ENCODE measurements around the gene E2F3. TPM values are rescaled to one million over a fixed set of nuclear protein-coding genes. Genes with fewer than 3 reads are reported as not detected.

Gene E2F3
- total RNA-seq, 1 experiment from 2014 or later = 35.7 TPM

- H3K23me2 ChIP-seq (ENCODE audit: insufficient read length, low read depth, low read length, poor library complexity, severe bottlenecking) = no peaks in the 10 kb centered on the region
- H2BK5ac ChIP-seq (ENCODE audit: insufficient read length, low read length) = no peak overlapping the region
- no peak for TF ChIP-seq CTCF (conservative IDR thresholded peaks at IDR 0.05)
- H3K4me1 ChIP-seq (ENCODE audit: insufficient read depth, low read length) = 0 out of 2 replicates have a peak, but pooled peaks cover 3% of the 10 kb centered on the region
- H3K9ac ChIP-seq (ENCODE audit: extremely low read depth, insufficient read length, low read length) = no peak overlapping the region
- peaks cover 18 to 40% (median 35%) of the 10 kb centered on the region in 3 experiments for H3K36me3 Mint-ChIP-seq (ENCODE audit: insufficient read depth in 1 of 3, low read depth in 3 of 3)
- DNase-seq = no peak
- H4K20me1 ChIP-seq (ENCODE audit: control insufficient read depth, insufficient read depth, insufficient read length) = no peaks in the 10 kb centered on the region
- peak overlapping the region in 2 of 3 experiments; percentile 3 to 68; a peak in 3 of 7 replicates for H3K27ac Mint-ChIP-seq
- H3T11ph ChIP-seq (ENCODE audit: low read length) = no peak overlapping the region
- no peak overlapping the region for H3K4me2 ChIP-seq (ENCODE audit: insufficient read depth, insufficient read length, low read length)
- H2BK120ac ChIP-seq (ENCODE audit: low read depth, low read length, poor library complexity, severe bottlenecking) = no peak overlapping the region
- no peaks in the 10 kb centered on the region for H3K9me3 ChIP-seq (ENCODE audit: control insufficient read depth, low read depth, low read length)
- H3K9me3 Mint-ChIP-seq = no peaks in the 10 kb centered on the region; a peak in 1 of 5 replicates
- peaks cover 17% of the 10 kb centered on the region; the same call in 1 of the 2 replicates for H3K79me2 ChIP-seq (ENCODE audit: insufficient read depth, low read length)
- H4K5ac ChIP-seq (ENCODE audit: insufficient read length, low read depth, low read length) = no peak overlapping the region
- no peak overlapping the region for H3K56ac ChIP-seq (ENCODE audit: insufficient read length, low read depth, low read length)
- H3K14ac ChIP-seq (ENCODE audit: insufficient read depth, low read length) = no peak overlapping the region
- H2BK12ac ChIP-seq (ENCODE audit: insufficient read length, low read depth, low read length) = no peak overlapping the region
- no peak overlapping the region for H2BK20ac ChIP-seq (ENCODE audit: low read depth, low read length, poor library complexity, severe bottlenecking)
- H3K4me3 Mint-ChIP-seq = no peak overlapping the region
- no peak overlapping the region for H2AFZ ChIP-seq (ENCODE audit: low read length)
- H3K27ac ChIP-seq (ENCODE audit: insufficient read length, low read depth, low read length) = no peak overlapping the region
- H3K79me1 ChIP-seq (ENCODE audit: insufficient read depth, low read depth, low read length, poor library complexity, severe bottlenecking) = peaks cover 3% of the 10 kb centered on the region
- no peak overlapping the region for H3K23ac ChIP-seq (ENCODE audit: insufficient read length, low read depth, low read length)
- WGBS (ENCODE audit: extremely low coverage, insufficient read length, low lambda C conversion rate) = no CpG with 5 or more reads among the region's 8 CpGs
- H3K27me3 ChIP-seq (ENCODE audit: insufficient read depth, low read length) = no peaks in the 10 kb centered on the region
- no peak overlapping the region for H4K8ac ChIP-seq (replicated peaks; ENCODE audit: insufficient read length, low read depth, low read length)
- H2AK5ac ChIP-seq (ENCODE audit: insufficient read length, low read length) = no peak overlapping the region
- H2BK15ac ChIP-seq (ENCODE audit: low read depth, low read length) = no peak overlapping the region
- no peak overlapping the region for H3K18ac ChIP-seq (ENCODE audit: insufficient read length, low read depth, low read length)
- H3K4me1 Mint-ChIP-seq = peaks cover 16 to 20% of the 10 kb centered on the region in 2 experiments
- H3K27me3 Mint-ChIP-seq (ENCODE audit: low read depth) = no peaks in the 10 kb centered on the region
- no peak overlapping the region for H4K91ac ChIP-seq (ENCODE audit: insufficient read length, low read depth, low read length)
- H3K4ac ChIP-seq (ENCODE audit: low read depth, low read length) = no peak overlapping the region
Observed at GRCh38 chr6:20458027-20458894, 56.6 kb downstream of the E2F3 start.

Data from H9 (cell line).